GM12878 (cell line): ENCODE data around the gene EHBP1L1. TPM values are rescaled to one million over a fixed set of nuclear protein-coding genes. Genes with fewer than 3 reads are reported as not detected.
A peak's percentile ranks its signal among the peaks of the same experiment; 100 is the strongest.

ENCODE experiments used
- ASH2L ChIP-seq: fragments of 300-600, 200-600 bp; sonication (generic); IDR thresholded peaks from 2 replicates; pipeline ENCODE4 v1.6.1; 2017; ENCODE audit warnings: low read depth, mild to moderate bottlenecking, borderline replicate concordance
- ATF2 ChIP-seq: IDR thresholded peaks from 2 replicates; pipeline ENCODE4 v1.6.1; 2012; ENCODE audit warnings: low read length, inconsistent platforms
- ATF3 ChIP-seq: IDR thresholded peaks from 2 replicates; pipeline ENCODE4 v1.6.1; 2011; ENCODE audit warnings: low read depth, mild to moderate bottlenecking, low read length, moderate library complexity, borderline replicate concordance; ENCODE audit errors: extremely low read depth
- CHD2 ChIP-seq: IDR thresholded peaks from 2 replicates; pipeline ENCODE4 v1.6.1; 2011; ENCODE audit warnings: low read depth, low read length, improper control_type of control experiment, borderline replicate concordance
- DPF2 ChIP-seq: fragments of 450-650 bp; IDR thresholded peaks from 2 replicates; pipeline ENCODE4 v1.6.1; 2017; ENCODE audit warnings: mild to moderate bottlenecking
- EZH2 ChIP-seq: IDR thresholded peaks from 2 replicates; pipeline ENCODE4 v1.6.1; 2012; ENCODE audit warnings: low read depth, mild to moderate bottlenecking, control low read depth, inconsistent platforms, low read length, borderline replicate concordance; ENCODE audit not compliant: control insufficient read depth
- FOS ChIP-seq: IDR thresholded peaks from 3 replicates; pipeline ENCODE4 v1.6.1; 2011; ENCODE audit warnings: borderline replicate concordance; ENCODE audit not compliant: insufficient read length; ENCODE audit errors: extremely low read depth
- KDM1A ChIP-seq: fragments of 200-600 bp; sonication (generic); IDR thresholded peaks from 2 replicates; pipeline ENCODE4 v1.6.1; 2016; ENCODE audit warnings: borderline replicate concordance
- NFXL1 ChIP-seq: fragments of 450-650 bp; IDR thresholded peaks from 2 replicates; pipeline ENCODE4 v1.6.1; 2017; ENCODE audit warnings: antibody characterized with exemption, mild to moderate bottlenecking, borderline replicate concordance
- NR2C1 ChIP-seq: fragments of 450-650 bp; IDR thresholded peaks from 2 replicates; pipeline ENCODE4 v1.6.1; 2017; ENCODE audit warnings: antibody characterized with exemption, mild to moderate bottlenecking, moderate library complexity
- NR2F1 ChIP-seq: fragments of 450-650 bp; conservative IDR thresholded peaks from 2 replicates; pipeline ENCODE4 v1.6.1; 2017; ENCODE audit warnings: mild to moderate bottlenecking
- POLR2AphosphoS2 ChIP-seq: IDR thresholded peaks from 2 replicates; pipeline ENCODE4 v1.6.1; 2011; ENCODE audit warnings: low read depth, mild to moderate bottlenecking, low read length, improper control_type of control experiment, moderate library complexity
- SUZ12 ChIP-seq: fragments of 200-600 bp; sonication (generic); IDR thresholded peaks from one replicate; pipeline ENCODE4 v1.6.1; 2018; ENCODE audit warnings: antibody characterized with exemption, mild to moderate bottlenecking; ENCODE audit not compliant: unreplicated experiment
- TARDBP ChIP-seq: IDR thresholded peaks from 2 replicates; pipeline ENCODE4 v1.6.1; 2016; ENCODE audit warnings: borderline replicate concordance
- ZBED1 ChIP-seq: IDR thresholded peaks from 2 replicates; pipeline ENCODE4 v1.6.1; 2016; ENCODE audit warnings: borderline replicate concordance
- polyA plus RNA-seq, 11 experiments: library from polyadenylated mRNA; depleted of rRNA in 4 of 11; unstranded in 6 of 11; stranded (reverse) in 5 of 11; fragments of >200 nt; fragmentation: Nextera tagmentation in 4 of 11; fragmentation: Illumina TruSeq in 1 of 11; extraction: Ambion mirVana in 4 of 11; extraction: Trizol in 1 of 11; gene quantifications; 1 replicate in 1 of 11; 2 replicates in 10 of 11; pipeline versions ENCODE4 v1.2.1 to v1.2.3, GENCODE V29; 2011 to 2016; ENCODE audit warnings: inconsistent platforms in 2 of 11, missing spikeins in 2 of 11, low read depth in 1 of 11
- total RNA-seq, 4 experiments: library from RNA; depleted of rRNA in 3 of 4; stranded (reverse); fragments of >200 nt in 3 of 4; fragmentation: Illumina TruSeq in 1 of 4; extraction: Trizol in 1 of 4; gene quantifications; 2 replicates each; pipeline versions ENCODE4 v1.2.1 to v1.2.3, GENCODE V29; 2013 to 2021
- TF ChIP-seq, protein P1 (sequence below), 3 experiments: IDR thresholded peaks in 2 of 3; conservative IDR thresholded peaks in 1 of 3; 2 replicates each; pipeline ENCODE4 v1.5.1; 2011; ENCODE audit warnings: low read depth in 3 of 3, low read length in 3 of 3, mild to moderate bottlenecking in 3 of 3, control low read depth in 2 of 3, moderate library complexity in 2 of 3, inconsistent platforms in 1 of 3, mixed read lengths in 1 of 3; ENCODE audit not compliant: control insufficient read depth in 2 of 3, insufficient read depth in 1 of 3; ENCODE audit errors: extremely low read depth in 1 of 3
- TF ChIP-seq, protein P2 (sequence below): fragments of 450-650 bp; IDR thresholded peaks from 2 replicates; pipeline ENCODE4 v1.6.1; 2017; ENCODE audit warnings: mild to moderate bottlenecking, low read depth, inconsistent platforms; ENCODE audit not compliant: poor library complexity, severe bottlenecking
- TF ChIP-seq, protein P3 (sequence below): IDR thresholded peaks from 2 replicates; pipeline ENCODE4 v1.6.1; 2012; ENCODE audit warnings: low read depth, low read length, improper control_type of control experiment
- TF ChIP-seq, protein P4 (sequence below): fragments of 450-650 bp; IDR thresholded peaks from 2 replicates; pipeline ENCODE4 v1.6.1; 2014; ENCODE audit warnings: mild to moderate bottlenecking

EHBP1L1 gene
- total and polyA plus RNA-seq, 10 of the 15 experiments (the other 5 are each of a cell fraction or from before 2014, with no cell fraction given) = 0.06 to 99.4 (median 32.7) TPM

GRCh38 chr11:65640483-65641296 is 64.8 kb downstream of the EHBP1L1 start (continued):
- TF ChIP-seq, protein P1, sequence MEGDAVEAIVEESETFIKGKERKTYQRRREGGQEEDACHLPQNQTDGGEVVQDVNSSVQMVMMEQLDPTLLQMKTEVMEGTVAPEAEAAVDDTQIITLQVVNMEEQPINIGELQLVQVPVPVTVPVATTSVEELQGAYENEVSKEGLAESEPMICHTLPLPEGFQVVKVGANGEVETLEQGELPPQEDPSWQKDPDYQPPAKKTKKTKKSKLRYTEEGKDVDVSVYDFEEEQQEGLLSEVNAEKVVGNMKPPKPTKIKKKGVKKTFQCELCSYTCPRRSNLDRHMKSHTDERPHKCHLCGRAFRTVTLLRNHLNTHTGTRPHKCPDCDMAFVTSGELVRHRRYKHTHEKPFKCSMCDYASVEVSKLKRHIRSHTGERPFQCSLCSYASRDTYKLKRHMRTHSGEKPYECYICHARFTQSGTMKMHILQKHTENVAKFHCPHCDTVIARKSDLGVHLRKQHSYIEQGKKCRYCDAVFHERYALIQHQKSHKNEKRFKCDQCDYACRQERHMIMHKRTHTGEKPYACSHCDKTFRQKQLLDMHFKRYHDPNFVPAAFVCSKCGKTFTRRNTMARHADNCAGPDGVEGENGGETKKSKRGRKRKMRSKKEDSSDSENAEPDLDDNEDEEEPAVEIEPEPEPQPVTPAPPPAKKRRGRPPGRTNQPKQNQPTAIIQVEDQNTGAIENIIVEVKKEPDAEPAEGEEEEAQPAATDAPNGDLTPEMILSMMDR (IDR thresholded peaks at IDR 0.05 in 2 of 3, conservative IDR thresholded peaks at IDR 0.05 in 1 of 3; ENCODE audit: control insufficient read depth in 2 of 3, extremely low read depth in 1 of 3, insufficient read depth in 1 of 3, low read depth in 3 of 3, low read length in 3 of 3) = no peak
- TF ChIP-seq POLR2AphosphoS2 (no peak; the same call in 1 of the 2 replicates), ZBED1 (no peak), KDM1A (no peak), TARDBP (0 out of 2 replicates have a peak, but pooled peaks have one; percentile 21), NR2F1 (peak; percentile 49; the same call in 1 of the 2 replicates), ATF2 (no peak), FOS (no peak), SUZ12 (no peak), ASH2L (no peak), NFXL1 (no peak), EZH2 (no peak), ATF3 (no peak), NR2C1 (no peak), CHD2 (no peak), DPF2 (no peak; the same call in 1 of the 2 replicates)
- TF ChIP-seq, protein P2, sequence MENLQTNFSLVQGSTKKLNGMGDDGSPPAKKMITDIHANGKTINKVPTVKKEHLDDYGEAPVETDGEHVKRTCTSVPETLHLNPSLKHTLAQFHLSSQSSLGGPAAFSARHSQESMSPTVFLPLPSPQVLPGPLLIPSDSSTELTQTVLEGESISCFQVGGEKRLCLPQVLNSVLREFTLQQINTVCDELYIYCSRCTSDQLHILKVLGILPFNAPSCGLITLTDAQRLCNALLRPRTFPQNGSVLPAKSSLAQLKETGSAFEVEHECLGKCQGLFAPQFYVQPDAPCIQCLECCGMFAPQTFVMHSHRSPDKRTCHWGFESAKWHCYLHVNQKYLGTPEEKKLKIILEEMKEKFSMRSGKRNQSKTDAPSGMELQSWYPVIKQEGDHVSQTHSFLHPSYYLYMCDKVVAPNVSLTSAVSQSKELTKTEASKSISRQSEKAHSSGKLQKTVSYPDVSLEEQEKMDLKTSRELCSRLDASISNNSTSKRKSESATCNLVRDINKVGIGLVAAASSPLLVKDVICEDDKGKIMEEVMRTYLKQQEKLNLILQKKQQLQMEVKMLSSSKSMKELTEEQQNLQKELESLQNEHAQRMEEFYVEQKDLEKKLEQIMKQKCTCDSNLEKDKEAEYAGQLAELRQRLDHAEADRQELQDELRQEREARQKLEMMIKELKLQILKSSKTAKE = no peak
- TF ChIP-seq, protein P3, sequence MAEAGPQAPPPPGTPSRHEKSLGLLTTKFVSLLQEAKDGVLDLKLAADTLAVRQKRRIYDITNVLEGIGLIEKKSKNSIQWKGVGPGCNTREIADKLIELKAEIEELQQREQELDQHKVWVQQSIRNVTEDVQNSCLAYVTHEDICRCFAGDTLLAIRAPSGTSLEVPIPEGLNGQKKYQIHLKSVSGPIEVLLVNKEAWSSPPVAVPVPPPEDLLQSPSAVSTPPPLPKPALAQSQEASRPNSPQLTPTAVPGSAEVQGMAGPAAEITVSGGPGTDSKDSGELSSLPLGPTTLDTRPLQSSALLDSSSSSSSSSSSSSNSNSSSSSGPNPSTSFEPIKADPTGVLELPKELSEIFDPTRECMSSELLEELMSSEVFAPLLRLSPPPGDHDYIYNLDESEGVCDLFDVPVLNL = no peak
- TF ChIP-seq, protein P4, sequence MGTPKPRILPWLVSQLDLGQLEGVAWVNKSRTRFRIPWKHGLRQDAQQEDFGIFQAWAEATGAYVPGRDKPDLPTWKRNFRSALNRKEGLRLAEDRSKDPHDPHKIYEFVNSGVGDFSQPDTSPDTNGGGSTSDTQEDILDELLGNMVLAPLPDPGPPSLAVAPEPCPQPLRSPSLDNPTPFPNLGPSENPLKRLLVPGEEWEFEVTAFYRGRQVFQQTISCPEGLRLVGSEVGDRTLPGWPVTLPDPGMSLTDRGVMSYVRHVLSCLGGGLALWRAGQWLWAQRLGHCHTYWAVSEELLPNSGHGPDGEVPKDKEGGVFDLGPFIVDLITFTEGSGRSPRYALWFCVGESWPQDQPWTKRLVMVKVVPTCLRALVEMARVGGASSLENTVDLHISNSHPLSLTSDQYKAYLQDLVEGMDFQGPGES = no peak
